Activated CD4-positive, alpha-beta T cell treated with anti-CD3 and anti-CD28 coated beads for 24 hours (primary cell): ENCODE measurements around the gene SDCBP2.

Experiments used
- DNase-seq, 2 donors: peaks; one replicate each; pipeline ENCODE4 v3.0.0-alpha.2; 2020; ENCODE audit warnings: low read depth in 2 of 2

The SDCBP2 gene

GRCh38 chr20:1297486-1297885 is 31.5 kb downstream of the SDCBP2 start:
- no peak for DNase-seq

GRCh38 chr20:1296922-1297321 is 32.0 kb downstream of the SDCBP2 start:
- no peak for DNase-seq

- no peak for DNase-seq
Observed at GRCh38 chr20:1296117-1296610, 32.8 kb downstream of the SDCBP2 start.

GRCh38 chr20:1295276-1295930 is 33.5 kb downstream of the SDCBP2 start:
- no peak for DNase-seq

GRCh38 chr20:1294497-1294896 is 34.4 kb downstream of the SDCBP2 start:
- DNase-seq = no peak

- DNase-seq = no peak
Observed at GRCh38 chr20:1293641-1294379, 35.1 kb downstream of the SDCBP2 start.

GRCh38 chr20:1292620-1293019 is 36.3 kb downstream of the SDCBP2 start:
- DNase-seq = no peak

GRCh38 chr20:1291191-1291741 is 37.7 kb downstream of the SDCBP2 start:
- DNase-seq = no peak

- no peak for DNase-seq
Observed at GRCh38 chr20:1287787-1288569, 41.0 kb downstream of the SDCBP2 start.

- DNase-seq = no peak
Observed at GRCh38 chr20:1287306-1287705, 41.6 kb downstream of the SDCBP2 start.

- no peak for DNase-seq
Observed at GRCh38 chr20:1286267-1287024, 42.5 kb downstream of the SDCBP2 start.

- no peak for DNase-seq
Observed at GRCh38 chr20:1283522-1284510, 45.1 kb downstream of the SDCBP2 start.

- DNase-seq = no peak
Observed at GRCh38 chr20:1282966-1283365, 46.0 kb downstream of the SDCBP2 start.

- DNase-seq = no peak
Observed at GRCh38 chr20:1281279-1282057, 47.5 kb downstream of the SDCBP2 start.

GRCh38 chr20:1280195-1281102 is 48.5 kb downstream of the SDCBP2 start:
- DNase-seq = no peak

GRCh38 chr20:1278993-1279392 is 49.9 kb downstream of the SDCBP2 start:
- DNase-seq = no peak

- DNase-seq = no peak
Observed at GRCh38 chr20:1277529-1278322, 51.2 kb downstream of the SDCBP2 start.

GRCh38 chr20:1275919-1276318 is 53.0 kb downstream of the SDCBP2 start:
- no peak for DNase-seq
